ENCODE results near the gene SFT2D2.
"Not testable (repeated sequence)": the region's sequence is repeated elsewhere in the genome, so short reads cannot be mapped to it uniquely, and the experiment has no call there.

- TF ChIP-seq CBX8 (IDR thresholded peaks at IDR 0.05; ENCODE audit: borderline replicate concordance, low read depth, low read length); JUND (IDR thresholded peaks at IDR 0.05; ENCODE audit: low read length); RXRA (IDR thresholded peaks at IDR 0.05; ENCODE audit: insufficient read depth, low read depth, low read length); RAD21 (IDR thresholded peaks at IDR 0.05 in 1 of 2, conservative IDR thresholded peaks at IDR 0.05 in 1 of 2; ENCODE audit: low read depth in 2 of 2, low read length in 2 of 2); POLR2AphosphoS5 (IDR thresholded peaks at IDR 0.05; ENCODE audit: low read depth, low read length); GTF2F1 (IDR thresholded peaks at IDR 0.05; ENCODE audit: borderline replicate concordance, low read depth, low read length); TEAD4 (IDR thresholded peaks at IDR 0.05; ENCODE audit: low read depth, low read length): not testable (repeated sequence)
- TF ChIP-seq, protein P1, sequence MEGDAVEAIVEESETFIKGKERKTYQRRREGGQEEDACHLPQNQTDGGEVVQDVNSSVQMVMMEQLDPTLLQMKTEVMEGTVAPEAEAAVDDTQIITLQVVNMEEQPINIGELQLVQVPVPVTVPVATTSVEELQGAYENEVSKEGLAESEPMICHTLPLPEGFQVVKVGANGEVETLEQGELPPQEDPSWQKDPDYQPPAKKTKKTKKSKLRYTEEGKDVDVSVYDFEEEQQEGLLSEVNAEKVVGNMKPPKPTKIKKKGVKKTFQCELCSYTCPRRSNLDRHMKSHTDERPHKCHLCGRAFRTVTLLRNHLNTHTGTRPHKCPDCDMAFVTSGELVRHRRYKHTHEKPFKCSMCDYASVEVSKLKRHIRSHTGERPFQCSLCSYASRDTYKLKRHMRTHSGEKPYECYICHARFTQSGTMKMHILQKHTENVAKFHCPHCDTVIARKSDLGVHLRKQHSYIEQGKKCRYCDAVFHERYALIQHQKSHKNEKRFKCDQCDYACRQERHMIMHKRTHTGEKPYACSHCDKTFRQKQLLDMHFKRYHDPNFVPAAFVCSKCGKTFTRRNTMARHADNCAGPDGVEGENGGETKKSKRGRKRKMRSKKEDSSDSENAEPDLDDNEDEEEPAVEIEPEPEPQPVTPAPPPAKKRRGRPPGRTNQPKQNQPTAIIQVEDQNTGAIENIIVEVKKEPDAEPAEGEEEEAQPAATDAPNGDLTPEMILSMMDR (IDR thresholded peaks at IDR 0.05; ENCODE audit: control extremely low read depth in 1 of 3, insufficient read depth in 1 of 3, low read depth in 1 of 3, low read length in 3 of 3): not testable (repeated sequence)
Measured at GRCh38 chr1:168207673-168208072, 18.1 kb upstream of the SFT2D2 start.

All from H1 (cell line).